Activated effector memory CD4-positive, alpha-beta T cell treated with Interleukin-2 at 50 U/mL for 16 hours (primary cell): ENCODE results near the gene KREMEN1.
"Not testable (repeated sequence)": the region's sequence is repeated elsewhere in the genome, so short reads cannot be mapped to it uniquely, and the experiment has no call there.

Experiments used
- DNase-seq: peaks from one replicate; pipeline ENCODE4 v3.0.0-alpha.2; 2020

Gene KREMEN1

DNA sequence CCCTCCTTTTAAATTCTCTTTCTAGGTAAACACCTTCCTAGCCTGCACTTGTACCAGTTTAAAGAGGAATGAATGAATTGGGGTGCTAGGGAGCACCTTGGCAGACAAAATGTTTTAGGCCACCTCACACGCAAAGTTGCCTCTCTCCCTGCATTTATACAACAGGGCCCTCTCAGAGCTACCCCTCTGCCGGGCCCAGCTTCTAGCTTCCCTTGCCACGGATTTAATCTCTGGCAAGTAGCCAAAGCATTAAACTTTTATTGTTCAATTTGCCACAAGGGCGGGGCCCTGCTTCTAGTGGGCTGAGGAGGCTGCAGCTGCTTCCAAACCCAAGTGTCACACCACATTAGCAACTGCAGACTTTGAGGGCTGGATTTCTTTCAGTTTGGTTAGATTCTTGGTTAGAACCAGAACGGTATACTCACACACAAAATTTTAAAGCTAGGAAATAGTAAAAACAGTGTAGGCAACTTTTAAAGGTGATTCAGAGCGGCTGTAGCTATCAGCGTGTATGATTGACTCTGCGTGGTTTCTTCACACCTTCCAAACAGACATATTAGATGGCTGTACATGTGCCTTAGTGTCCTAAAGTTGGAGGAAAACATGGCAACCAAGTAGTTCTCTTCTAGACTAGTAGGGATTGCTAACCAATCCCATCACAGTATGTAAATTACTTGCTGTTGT lies 6.5 kb downstream of the KREMEN1 start:
- no peak for DNase-seq

- DNase-seq = no peak
Observed at GRCh38 chr22:29080106-29080975, 7.5 kb downstream of the KREMEN1 start.

GRCh38 chr22:29081517-29082236 lies 8.8 kb downstream of the KREMEN1 start:
- DNase-seq = no peak

DNA sequence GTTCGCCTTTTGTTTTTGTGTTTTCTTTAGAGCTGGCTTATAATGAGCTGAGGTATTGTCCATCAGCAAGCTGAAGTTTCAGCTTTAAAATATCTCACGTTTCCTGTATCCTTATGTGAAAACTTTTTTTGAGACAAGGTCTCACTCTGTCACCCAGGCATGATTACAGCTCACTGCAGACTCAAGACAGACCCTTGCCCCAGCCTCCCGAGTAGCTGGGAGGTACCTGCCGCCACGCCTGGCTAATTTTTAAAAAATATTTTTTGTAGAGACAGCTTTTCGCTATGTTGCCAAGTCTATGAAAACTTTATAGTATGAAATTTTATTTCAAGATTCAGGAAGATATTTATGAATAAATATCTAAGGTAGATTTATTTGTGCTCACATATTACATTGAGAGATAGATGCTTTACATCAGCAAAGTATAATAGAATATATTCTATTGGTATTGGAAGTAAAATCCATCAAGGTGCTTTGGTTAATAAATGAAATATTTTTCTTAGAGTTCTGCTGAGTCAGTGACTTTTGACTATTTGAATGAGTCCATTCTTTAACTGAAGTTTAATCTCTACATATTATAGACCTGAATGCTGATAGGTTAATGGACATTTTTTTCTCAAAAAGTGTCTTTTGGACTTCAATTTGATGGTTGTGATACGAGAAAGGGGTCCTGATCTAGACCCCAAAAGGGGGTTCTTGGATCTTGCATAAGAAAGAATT lies 10.2 kb downstream of the KREMEN1 start:
- no peak for DNase-seq

DNA sequence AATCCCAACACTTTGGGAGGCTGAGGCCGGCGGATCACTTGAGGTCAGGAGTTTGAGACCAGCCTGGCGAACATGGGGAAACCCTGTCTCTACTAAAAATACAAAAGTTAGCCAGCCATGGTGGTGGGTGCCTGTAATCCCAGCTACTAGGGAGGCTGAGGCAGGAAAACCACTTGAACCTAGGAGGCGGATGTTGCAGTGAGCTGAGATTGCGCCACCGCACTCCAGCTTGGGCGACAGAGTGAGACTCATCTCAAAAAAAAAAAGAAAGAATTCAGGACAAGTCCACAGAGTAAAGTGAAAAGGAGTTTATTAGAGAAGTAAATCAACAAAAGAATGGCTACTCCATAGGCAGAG lies 10.7 kb downstream of the KREMEN1 start:
- not testable (repeated sequence) for DNase-seq

GRCh38 chr22:29083933-29084591 lies 11.2 kb downstream of the KREMEN1 start:
- DNase-seq = no peak

GRCh38 chr22:29087012-29087411 lies 14.2 kb downstream of the KREMEN1 start:
- no peak for DNase-seq

DNA sequence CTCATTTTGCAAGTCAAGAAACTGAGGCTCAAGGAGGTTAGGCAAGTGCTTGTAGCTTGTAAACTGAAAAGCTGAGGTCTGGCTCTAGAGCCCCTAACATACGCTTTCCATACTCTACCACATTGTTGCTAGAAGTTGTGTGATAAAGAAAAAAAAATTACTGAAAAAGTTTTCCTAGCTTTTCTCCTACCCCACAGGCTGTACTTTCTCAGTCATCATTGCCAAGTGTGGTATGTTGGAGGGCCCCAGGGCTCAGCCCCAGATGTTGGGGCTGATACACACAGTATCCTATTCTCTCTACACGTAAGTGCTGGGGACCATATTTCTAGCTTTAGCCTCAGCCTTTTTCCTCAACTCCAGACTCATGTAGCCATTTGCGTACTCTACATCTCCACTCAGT lies 16.0 kb downstream of the KREMEN1 start:
- DNase-seq = no peak

- no peak for DNase-seq
Observed at GRCh38 chr22:29089507-29089906, 16.7 kb downstream of the KREMEN1 start.

GRCh38 chr22:29090039-29090438 lies 17.2 kb downstream of the KREMEN1 start:
- DNase-seq = no peak

DNA sequence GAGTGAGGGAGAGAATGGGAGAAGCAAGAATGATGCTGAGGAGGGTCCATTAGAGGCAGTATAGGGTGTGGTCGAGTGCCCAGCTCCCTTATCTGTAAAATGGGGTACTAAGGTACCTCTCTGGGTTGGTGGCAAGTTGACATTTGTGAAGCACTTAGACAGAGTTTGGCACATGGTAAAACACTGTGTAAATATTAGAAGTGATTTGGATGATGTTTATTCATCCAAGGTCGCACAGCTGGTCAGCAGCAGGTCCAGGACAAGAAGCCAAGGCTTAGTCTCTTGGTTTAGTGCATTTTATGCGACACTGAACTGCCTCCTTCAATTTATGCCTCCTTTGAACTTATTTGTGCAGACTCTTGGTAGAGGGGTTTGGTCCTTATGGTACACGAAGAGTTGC lies 19.4 kb downstream of the KREMEN1 start:
- DNase-seq = no peak

GRCh38 chr22:29093030-29093429 lies 20.2 kb downstream of the KREMEN1 start:
- no peak for DNase-seq

DNA sequence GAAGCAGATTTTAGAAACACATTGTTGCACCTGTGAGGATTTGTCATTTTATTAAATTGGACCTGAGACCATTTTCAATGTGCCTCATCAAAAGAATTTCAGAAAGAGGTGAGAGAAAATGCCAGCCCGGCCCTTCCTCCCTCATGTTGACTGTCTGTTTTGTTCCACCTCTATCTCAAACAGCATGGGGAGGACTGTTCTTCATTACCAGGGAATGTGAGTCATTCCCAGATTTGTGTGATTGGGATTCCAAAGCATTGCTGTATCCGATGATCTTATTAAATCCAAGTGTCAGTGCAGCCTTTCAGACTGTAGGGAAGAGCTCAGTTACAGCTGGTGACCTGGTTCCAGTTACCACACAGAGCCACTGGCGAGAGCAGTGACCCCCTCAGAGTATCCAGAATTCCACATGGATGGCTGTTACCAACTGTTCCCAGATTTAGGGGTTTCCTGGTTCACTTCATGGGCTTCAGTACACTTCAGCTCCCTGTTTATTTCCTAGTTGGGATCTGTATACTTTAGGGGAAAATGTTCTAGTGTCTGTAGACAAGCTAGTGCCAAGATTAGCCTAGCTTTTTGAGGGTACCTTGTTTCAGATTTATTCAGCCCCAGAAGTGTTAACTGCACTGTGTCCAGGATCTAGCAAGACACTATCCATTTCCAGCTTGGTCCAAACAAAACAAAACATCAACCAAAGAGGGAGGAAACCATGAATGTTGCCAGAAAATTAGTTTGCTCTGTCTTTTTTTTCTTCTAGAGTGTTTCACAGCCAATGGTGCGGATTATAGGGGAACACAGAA lies 20.9 kb downstream of the KREMEN1 start:
- DNase-seq = no peak

GRCh38 chr22:29095459-29095858 lies 22.6 kb downstream of the KREMEN1 start:
- no peak for DNase-seq

DNA sequence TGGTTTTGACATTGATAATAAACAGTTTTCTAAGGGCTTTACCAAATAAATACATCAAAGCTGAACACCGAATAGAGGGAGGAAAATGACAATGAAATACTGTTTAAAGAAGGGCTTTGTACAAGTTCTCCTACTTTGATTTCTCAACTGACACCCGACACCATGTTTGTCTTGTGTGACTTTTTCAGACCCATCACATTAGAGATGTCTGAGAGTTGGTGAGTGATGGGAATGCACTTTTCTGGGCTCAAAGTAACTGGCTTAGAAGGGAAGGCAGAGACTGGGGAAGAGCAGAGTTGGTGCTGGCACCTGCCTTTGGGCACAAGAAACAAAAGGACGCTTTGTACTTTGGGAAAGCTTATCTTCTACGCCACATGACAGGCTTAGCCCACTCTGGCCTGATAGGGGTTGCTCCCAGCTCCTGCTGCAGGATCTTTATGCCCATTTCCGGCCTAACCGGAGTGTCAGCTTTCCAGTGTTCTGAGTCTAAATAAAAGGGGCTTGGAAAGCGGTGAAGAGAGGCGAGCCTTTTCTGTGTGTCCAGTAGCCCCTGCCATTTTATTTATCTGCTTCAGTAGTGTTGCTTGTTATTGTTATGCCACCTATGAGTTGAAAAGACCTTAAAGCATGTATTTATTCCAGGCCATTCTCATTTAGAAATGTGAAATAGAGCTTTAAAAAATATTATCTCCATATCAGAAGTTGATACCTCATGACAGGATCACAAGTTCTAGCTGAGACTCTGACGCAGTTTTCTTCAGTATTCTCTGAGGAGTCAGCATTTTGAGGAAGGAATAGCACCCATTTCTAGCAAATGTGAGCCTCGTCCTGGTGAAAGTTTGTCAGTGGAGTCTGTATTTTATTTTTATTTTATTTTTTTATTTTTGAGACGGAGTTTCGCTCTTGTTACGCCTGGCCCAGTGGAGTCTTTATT lies 24.2 kb downstream of the KREMEN1 start:
- no peak for DNase-seq

DNA sequence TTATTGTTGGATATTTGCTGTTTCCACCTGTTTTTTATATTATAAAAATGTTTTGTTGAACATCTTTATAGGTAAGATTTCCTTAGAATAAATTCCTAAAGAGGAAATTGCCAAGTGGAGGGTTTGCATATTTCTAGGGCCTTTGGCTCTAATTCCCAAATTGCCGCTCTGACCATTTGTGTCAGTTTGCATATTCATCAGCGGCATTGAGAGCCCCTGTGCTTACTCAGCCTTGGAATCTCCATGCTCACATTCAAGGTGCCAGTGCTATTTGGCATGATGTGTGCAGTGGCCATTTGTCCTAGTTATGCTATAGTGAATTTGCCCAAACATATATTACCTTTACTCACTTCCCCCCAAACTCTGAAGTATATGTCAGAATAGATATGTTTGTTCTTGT lies 25.5 kb downstream of the KREMEN1 start:
- no peak for DNase-seq

- DNase-seq = no peak
Observed at GRCh38 chr22:29102300-29102699, 29.5 kb downstream of the KREMEN1 start.

DNA sequence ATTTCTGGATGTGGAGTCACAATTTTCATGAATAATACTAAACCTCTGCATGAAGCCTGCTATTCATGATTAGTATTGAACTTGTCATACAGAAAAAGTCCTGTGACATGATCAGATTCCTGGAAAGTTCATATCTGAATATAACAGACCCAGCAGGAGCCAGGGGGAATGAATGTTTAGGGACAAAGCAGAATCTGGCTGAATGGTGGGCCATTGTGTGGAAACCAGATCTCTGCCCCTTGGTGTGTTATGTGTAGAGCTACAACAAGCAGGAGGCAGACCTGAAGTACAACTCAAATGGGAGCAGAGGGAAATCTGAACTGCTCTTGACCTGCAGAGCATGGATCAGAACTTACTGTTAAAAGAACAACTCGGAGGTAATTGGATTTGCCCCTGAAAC lies 30.3 kb downstream of the KREMEN1 start:
- DNase-seq = no peak

GRCh38 chr22:29105468-29105867 lies 32.6 kb downstream of the KREMEN1 start:
- DNase-seq = no peak

GRCh38 chr22:29106839-29107238 lies 34.0 kb downstream of the KREMEN1 start:
- no peak for DNase-seq

DNA sequence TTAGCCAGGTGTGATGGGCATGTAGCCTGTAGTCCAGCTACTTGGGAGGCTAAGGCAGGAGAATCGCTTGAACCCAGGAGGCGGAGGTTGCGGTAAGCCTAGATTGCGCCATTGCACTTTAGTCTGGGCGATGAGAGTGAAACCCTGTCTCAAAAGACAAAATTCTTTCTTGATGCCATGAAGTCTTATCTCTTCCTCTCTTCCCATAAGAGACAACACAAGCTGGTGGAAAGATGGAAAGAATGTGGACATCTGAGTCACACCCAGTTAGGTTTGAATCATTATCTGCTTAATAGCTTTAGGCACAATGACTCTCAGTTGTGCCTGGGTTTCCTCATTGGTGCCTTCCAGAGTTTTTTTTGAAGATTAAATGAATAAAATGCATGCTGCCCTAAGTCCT lies 35.3 kb downstream of the KREMEN1 start:
- no peak for DNase-seq
